Endodermal cell (in vitro differentiated cells): ENCODE results near the gene OBSL1. TPM values are rescaled to one million over a fixed set of nuclear protein-coding genes. Genes with fewer than 3 reads are reported as not detected.

Experiments used
- DNase-seq: peaks from one replicate; pipeline ENCODE4 v3.0.0-alpha.2; 2017
- H3K27ac ChIP-seq: 2 replicates; pipeline ENCODE4 v1.5.1; 2013; ENCODE audit warnings: mild to moderate bottlenecking, low read depth, low read length, moderate library complexity
- H3K27me3 ChIP-seq: 2 replicates; pipeline ENCODE4 v1.6.1; 2013; ENCODE audit warnings: mild to moderate bottlenecking, low read length, moderate library complexity; ENCODE audit not compliant: insufficient read depth, control insufficient read depth, poor library complexity, severe bottlenecking
- H3K36me3 ChIP-seq: 2 replicates; pipeline ENCODE4 v1.7.0; 2013; ENCODE audit warnings: mild to moderate bottlenecking, low read length, moderate library complexity; ENCODE audit not compliant: control insufficient read depth, insufficient read depth
- H3K4me1 ChIP-seq: one replicate; pipeline ENCODE4 v1.7.0; 2013; ENCODE audit warnings: low read length; ENCODE audit not compliant: control insufficient read depth, insufficient read depth
- H3K4me3 ChIP-seq: 2 replicates; pipeline ENCODE4 v1.5.1; 2013; ENCODE audit warnings: mild to moderate bottlenecking, low read length, moderate library complexity
- H3K9ac ChIP-seq: 2 replicates; pipeline ENCODE4 v1.6.1; 2013; ENCODE audit warnings: mild to moderate bottlenecking, low read length, moderate library complexity; ENCODE audit not compliant: poor library complexity, severe bottlenecking; ENCODE audit errors: extremely low read depth
- H3K9me3 ChIP-seq: 2 replicates; pipeline ENCODE4 v1.6.1; 2013; ENCODE audit warnings: mild to moderate bottlenecking, low read length, moderate library complexity; ENCODE audit not compliant: control insufficient read depth
- H3K27ac Mint-ChIP-seq: 2 replicates; pipeline ENCODE4 v1.8.0; 2020; ENCODE audit warnings: mixed read lengths
- H3K27me3 Mint-ChIP-seq: 2 replicates; pipeline ENCODE4 v1.8.0; 2021; ENCODE audit warnings: mild to moderate bottlenecking, mixed read lengths; ENCODE audit not compliant: insufficient read depth
- H3K36me3 Mint-ChIP-seq: 2 replicates; pipeline ENCODE4 v1.8.0; 2020; ENCODE audit warnings: low read depth, mixed read lengths
- H3K4me1 Mint-ChIP-seq: 2 replicates; pipeline ENCODE4 v1.8.0; 2020; ENCODE audit warnings: mixed read lengths
- H3K4me3 Mint-ChIP-seq: 2 replicates; pipeline ENCODE4 v1.8.0; 2020; ENCODE audit warnings: mild to moderate bottlenecking, moderate library complexity, mixed read lengths
- H3K9me3 Mint-ChIP-seq: 2 replicates; pipeline ENCODE4 v1.8.0; 2020; ENCODE audit warnings: mild to moderate bottlenecking, mixed read lengths
- CTCF ChIP-seq: fragments of 200-600 bp; sonication (generic); conservative IDR thresholded peaks from 2 replicates; pipeline ENCODE4 v1.5.0; 2021; ENCODE audit warnings: antibody characterized with exemption, mild to moderate bottlenecking
- WGBS, 2 experiments: methylation state at CpG; one replicate each; pipeline versions ENCODE4 v1.1.5 to v1.1.7; 2013; ENCODE audit warnings: missing lambda C conversion rate in 2 of 2, mixed read lengths in 1 of 2; ENCODE audit not compliant: insufficient coverage in 1 of 2, insufficient read length in 1 of 2; 5-methylcytosine and 5-hydroxymethylcytosine counted together
- total RNA-seq, 2 donors: library from RNA; stranded (reverse); fragmentation: NEBNext Ultra II Directional in 1 of 2; extraction: Animal tissue kit (Norgen Biotek cat#: 25700) in 1 of 2; gene quantifications; 2 replicates in 1 of 2; 3 replicates in 1 of 2; pipeline ENCODE4 v1.2.1, GENCODE V29; 2021

Gene OBSL1
- total RNA-seq, 2 donors from 2014 or later = 156 to 162 TPM

- Mint-ChIP-seq H3K4me3 (no peak overlapping the region), H3K27me3 (peaks cover 19% of the 10 kb centered on the region), H3K9me3 (no peaks in the 10 kb centered on the region), H3K36me3 (peaks cover 20% of the 10 kb centered on the region), H3K27ac (no peak overlapping the region), H3K4me1 (peaks cover 23% of the 10 kb centered on the region)
- no peak overlapping the region for H3K9ac ChIP-seq
- WGBS, 2 experiments = 91 to 97% methylated on average over 10 to 12 of the region's 12 CpGs
- peaks cover 13% of the 10 kb centered on the region for H3K27me3 ChIP-seq
- H3K27ac ChIP-seq = no peak overlapping the region
- peaks cover 19% of the 10 kb centered on the region for H3K36me3 ChIP-seq
- DNase-seq = no peak
- H3K4me1 ChIP-seq = peaks cover 11% of the 10 kb centered on the region
- no peaks in the 10 kb centered on the region for H3K9me3 ChIP-seq
- TF ChIP-seq CTCF = no peak
- no peak overlapping the region for H3K4me3 ChIP-seq
Observed at GRCh38 chr2:219540784-219541504, 30.4 kb downstream of the OBSL1 start.

GRCh38 chr2:219539926-219540678, 31.2 kb downstream of the OBSL1 start:
- no peak for TF ChIP-seq CTCF
- Histone ChIP-seq H3K9ac (no peak overlapping the region), H3K27me3 (peaks cover 10% of the 10 kb centered on the region), H3K9me3 (no peaks in the 10 kb centered on the region), H3K4me3 (no peak overlapping the region), H3K36me3 (peaks cover 19% of the 10 kb centered on the region), H3K27ac (no peak overlapping the region), H3K4me1 (peaks cover 11% of the 10 kb centered on the region)
- no peak overlapping the region for H3K27ac Mint-ChIP-seq
- H3K27me3 Mint-ChIP-seq = peaks cover 10% of the 10 kb centered on the region
- no peak for DNase-seq
- peaks cover 20% of the 10 kb centered on the region for H3K36me3 Mint-ChIP-seq
- no peak overlapping the region for H3K4me3 Mint-ChIP-seq
- no peaks in the 10 kb centered on the region for H3K9me3 Mint-ChIP-seq
- WGBS, 2 experiments = 95% methylated on average over 40 to 46 of the region's 46 CpGs
- H3K4me1 Mint-ChIP-seq = peaks cover 23% of the 10 kb centered on the region

- H3K27ac ChIP-seq = no peak overlapping the region
- no peaks in the 10 kb centered on the region for H3K9me3 ChIP-seq
- peaks cover 19% of the 10 kb centered on the region for H3K4me1 Mint-ChIP-seq
- H3K9ac ChIP-seq = no peak overlapping the region
- H3K4me3 ChIP-seq = no peak overlapping the region
- H3K9me3 Mint-ChIP-seq = no peaks in the 10 kb centered on the region
- no peak for TF ChIP-seq CTCF
- peaks cover under 1% of the 10 kb centered on the region for H3K27me3 Mint-ChIP-seq
- H3K27ac Mint-ChIP-seq = no peak overlapping the region
- H3K36me3 ChIP-seq = peaks cover 19% of the 10 kb centered on the region
- peaks cover under 1% of the 10 kb centered on the region for H3K27me3 ChIP-seq
- no peak for DNase-seq
- peaks cover 20% of the 10 kb centered on the region for H3K36me3 Mint-ChIP-seq
- H3K4me3 Mint-ChIP-seq = no peak overlapping the region
- H3K4me1 ChIP-seq = peaks cover 8% of the 10 kb centered on the region
- 94 to 97% methylated on average over 23 to 32 of the region's 32 CpGs for WGBS, 2 experiments
Observed at GRCh38 chr2:219538956-219539788, 32.2 kb downstream of the OBSL1 start.
